ENCODE data around the gene CISTR.

DNA sequence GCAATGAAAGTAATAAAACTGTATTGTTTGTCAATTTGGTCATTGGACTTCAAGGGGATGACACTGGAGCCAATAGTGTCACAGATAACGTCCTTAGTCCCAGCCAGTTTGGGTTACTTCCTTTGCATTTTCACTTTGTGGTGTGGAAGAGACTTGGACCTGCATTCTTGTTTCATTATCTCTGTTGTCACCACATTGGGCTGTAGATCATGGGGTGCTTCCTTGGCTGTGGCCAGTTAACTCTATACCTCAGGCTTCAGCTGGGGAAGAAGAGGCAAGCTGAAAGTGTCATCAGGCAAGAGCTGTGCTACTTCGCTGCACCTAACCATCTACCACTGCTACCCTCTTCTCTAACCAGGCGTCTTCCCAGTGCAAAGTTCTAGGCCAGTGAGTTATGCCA is 15.1 kb upstream of the CISTR start:
- TF ChIP-seq POLR2AphosphoS5 (IDR thresholded peaks at IDR 0.05; ENCODE audit: borderline replicate concordance, low read depth, low read length) (no peak), EZH2 (IDR thresholded peaks at IDR 0.05) (no peak)

All from SK-N-MC (cell line).